Epithelial cell of esophagus (primary cell): ENCODE results near the gene ACTG2.
"Not testable (repeated sequence)": the region's sequence is repeated elsewhere in the genome, so short reads cannot be mapped to it uniquely, and the experiment has no call there.

Source experiments
- DNase-seq: peaks from one replicate; pipeline ENCODE4 v3.0.0; 2010; ENCODE audit warnings: low read depth
- H3K4me3 ChIP-seq: 2 replicates; pipeline ENCODE4 v1.5.1; 2011; ENCODE audit warnings: mild to moderate bottlenecking, low read length, control low read depth
- TF ChIP-seq, protein P1 (sequence below): IDR thresholded peaks from 2 replicates; pipeline ENCODE4 v1.5.1; 2011; ENCODE audit warnings: low read depth, mild to moderate bottlenecking, low read length, control low read depth, inconsistent platforms; ENCODE audit not compliant: insufficient read depth; ENCODE audit errors: missing control alignments

Gene ACTG2

DNA sequence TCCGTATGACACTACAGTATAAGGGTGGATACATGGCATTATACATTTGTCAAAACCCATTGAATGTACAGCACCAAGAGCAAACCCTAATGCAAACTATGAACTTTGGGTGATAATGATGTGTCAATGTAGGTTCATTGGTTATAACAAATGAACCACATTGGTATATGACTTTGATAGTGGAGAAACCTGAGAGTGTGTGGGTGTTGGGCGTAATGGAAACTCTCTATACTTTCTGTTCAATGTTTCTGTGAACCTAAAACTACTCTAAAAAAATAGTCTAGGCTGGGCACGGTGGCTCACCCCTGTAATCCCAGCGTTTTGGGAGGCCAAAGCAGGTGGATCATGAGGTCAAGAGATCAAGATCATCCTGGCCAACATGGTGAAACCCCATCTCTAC is 6.5 kb upstream of the ACTG2 start:
- DNase-seq, result no peak
- no peak overlapping the region for H3K4me3 ChIP-seq
- TF ChIP-seq, protein P1, sequence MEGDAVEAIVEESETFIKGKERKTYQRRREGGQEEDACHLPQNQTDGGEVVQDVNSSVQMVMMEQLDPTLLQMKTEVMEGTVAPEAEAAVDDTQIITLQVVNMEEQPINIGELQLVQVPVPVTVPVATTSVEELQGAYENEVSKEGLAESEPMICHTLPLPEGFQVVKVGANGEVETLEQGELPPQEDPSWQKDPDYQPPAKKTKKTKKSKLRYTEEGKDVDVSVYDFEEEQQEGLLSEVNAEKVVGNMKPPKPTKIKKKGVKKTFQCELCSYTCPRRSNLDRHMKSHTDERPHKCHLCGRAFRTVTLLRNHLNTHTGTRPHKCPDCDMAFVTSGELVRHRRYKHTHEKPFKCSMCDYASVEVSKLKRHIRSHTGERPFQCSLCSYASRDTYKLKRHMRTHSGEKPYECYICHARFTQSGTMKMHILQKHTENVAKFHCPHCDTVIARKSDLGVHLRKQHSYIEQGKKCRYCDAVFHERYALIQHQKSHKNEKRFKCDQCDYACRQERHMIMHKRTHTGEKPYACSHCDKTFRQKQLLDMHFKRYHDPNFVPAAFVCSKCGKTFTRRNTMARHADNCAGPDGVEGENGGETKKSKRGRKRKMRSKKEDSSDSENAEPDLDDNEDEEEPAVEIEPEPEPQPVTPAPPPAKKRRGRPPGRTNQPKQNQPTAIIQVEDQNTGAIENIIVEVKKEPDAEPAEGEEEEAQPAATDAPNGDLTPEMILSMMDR, result no peak

DNA sequence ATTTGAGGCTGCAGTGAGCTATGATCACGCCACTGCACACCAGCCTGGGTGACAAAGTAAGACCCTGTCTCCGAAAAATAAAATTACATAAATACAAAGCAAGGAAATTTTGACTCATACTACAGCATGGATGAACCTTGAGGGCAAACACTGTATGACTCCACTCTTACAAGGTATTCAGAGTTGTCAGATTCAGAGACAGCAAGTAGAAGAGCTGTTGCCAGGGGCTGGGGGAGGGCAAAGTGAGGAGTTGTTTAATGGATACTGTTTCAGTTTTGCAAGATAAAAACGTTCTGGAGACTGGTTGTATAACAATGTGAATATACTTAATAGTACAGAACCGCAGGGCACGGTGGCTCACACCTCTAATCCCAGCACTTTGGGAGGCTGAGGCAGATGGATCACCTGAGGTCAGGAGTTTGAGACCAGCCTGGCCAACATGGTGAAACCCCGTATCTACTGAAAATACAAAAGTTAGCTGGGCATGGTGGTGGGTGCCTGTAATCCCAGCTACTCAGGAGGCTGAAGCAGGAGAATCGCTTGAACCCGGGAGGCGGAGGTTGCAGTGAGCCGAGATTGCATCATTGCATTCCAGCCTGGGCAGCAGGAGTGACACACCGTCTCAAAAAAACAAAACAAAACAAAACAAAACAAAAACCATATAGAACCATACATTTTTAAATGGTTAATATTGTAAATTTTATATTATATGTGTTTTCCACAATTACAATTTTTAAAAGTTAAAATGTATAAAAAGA is 5.0 kb upstream of the ACTG2 start:
- peak; percentile 79 for DNase-seq
- not testable (repeated sequence) for H3K4me3 ChIP-seq

DNA sequence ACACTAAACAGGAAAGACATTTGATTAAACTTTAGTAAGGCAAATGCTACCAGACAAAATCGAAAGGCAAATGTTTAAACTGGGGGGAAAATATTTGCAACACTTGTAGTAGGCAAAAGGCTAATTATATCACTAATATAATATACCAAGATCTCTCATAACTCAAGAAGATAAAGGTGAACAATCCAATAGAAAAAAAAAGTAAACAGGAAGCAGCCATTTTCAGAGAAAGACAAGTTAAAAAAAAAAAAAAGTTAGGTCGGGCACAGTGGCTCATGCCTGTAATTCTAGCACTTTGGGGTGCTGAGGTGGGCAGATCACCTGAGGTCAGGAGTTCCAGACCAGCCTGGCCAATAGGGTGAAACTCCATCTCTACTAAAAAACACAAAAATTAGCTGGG is 4.4 kb upstream of the ACTG2 start:
- H3K4me3 ChIP-seq, result no peak overlapping the region
- DNase-seq, result no peak
- TF ChIP-seq, protein P1, result no peak

DNA sequence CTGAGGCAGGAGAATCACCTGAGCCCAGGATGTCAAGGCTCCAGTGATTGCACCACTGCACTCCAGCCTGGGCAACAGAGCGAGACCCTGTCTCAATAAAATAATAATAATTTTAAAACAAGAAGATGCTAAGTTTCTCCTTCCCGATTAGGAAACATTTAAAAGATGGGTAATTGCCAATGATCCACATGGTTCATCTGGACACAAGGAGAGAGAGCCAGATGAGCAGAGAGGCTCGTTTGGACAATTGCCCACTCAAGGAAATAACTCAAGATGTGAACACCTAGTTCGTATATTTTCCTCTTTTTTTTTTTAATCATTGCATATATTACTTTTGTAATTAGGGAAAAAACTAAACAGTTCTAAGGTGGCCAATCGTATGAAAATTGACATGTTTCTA is 3.6 kb upstream of the ACTG2 start:
- TF ChIP-seq, protein P1, result no peak
- H3K4me3 ChIP-seq, result no peak overlapping the region
- no peak for DNase-seq

DNA sequence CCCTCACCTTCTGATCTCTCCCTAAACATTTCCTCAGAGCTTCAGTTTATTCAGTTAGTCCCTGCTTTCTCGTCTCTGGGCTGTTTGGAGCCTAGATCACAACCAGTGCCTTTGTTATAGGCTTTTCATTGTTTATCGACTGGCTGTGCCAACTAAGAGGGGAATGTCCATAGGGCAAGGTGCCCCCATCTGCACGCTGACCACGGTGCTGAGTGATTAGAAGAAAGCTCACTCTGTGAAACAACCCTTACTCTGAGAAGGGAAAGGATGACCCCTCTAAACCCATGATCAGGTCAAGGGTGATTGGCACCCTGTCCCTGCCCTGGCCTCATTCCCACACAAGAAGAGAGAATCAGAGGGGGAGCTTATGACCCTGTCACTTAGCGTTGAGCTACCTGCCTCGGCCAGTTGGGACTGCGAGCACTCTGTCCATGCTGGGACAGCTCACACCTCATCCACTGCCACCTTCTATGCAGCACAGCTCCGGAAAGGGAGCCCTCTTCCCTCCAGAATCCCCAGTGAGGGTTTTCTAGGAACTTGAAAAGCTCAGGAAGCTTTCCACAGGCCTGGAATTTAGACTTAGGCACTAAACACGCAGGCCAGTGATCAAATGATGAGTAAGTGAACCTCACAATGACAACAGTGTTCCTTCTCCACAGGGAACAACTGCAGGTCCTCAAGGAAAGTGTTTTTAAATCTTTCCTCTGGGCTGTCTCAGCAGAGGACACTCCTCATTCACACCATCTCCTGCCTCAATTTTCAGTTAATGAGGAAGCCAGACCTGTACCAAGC is 2.3 kb upstream of the ACTG2 start:
- no peak for DNase-seq
- TF ChIP-seq, protein P1, result no peak
- no peak overlapping the region for H3K4me3 ChIP-seq

DNA sequence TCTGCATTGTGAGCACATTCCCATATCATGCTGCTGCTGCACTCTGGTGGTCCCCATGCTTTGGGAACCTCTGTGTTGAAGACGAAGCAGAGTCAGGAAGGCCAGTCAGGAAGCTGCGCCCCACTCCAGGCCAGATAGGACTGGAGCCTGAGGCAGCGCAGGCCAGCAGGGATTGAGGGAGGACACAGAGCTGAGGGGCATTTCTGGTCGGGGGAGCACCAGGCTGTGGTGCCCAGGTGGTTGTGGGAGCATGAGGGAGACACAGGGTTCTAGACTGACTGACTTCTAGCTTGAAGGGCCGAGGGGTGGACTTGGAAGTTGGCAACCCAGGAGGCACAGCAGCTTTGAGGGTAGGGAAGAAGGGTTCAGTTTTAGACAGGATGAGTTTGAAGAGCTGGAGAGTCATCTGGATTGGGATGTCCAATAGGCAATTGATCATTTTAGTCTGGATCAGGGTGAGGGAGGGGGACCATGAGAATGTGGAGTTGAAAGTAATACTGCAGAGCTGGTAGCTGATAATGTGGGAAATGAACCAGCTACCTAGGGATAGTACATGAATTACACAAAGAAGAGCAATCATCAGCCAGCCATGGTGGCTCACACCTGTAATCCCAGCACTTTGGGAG is 1.4 kb upstream of the ACTG2 start:
- TF ChIP-seq, protein P1, result no peak
- no peak overlapping the region for H3K4me3 ChIP-seq
- DNase-seq, result no peak

DNA sequence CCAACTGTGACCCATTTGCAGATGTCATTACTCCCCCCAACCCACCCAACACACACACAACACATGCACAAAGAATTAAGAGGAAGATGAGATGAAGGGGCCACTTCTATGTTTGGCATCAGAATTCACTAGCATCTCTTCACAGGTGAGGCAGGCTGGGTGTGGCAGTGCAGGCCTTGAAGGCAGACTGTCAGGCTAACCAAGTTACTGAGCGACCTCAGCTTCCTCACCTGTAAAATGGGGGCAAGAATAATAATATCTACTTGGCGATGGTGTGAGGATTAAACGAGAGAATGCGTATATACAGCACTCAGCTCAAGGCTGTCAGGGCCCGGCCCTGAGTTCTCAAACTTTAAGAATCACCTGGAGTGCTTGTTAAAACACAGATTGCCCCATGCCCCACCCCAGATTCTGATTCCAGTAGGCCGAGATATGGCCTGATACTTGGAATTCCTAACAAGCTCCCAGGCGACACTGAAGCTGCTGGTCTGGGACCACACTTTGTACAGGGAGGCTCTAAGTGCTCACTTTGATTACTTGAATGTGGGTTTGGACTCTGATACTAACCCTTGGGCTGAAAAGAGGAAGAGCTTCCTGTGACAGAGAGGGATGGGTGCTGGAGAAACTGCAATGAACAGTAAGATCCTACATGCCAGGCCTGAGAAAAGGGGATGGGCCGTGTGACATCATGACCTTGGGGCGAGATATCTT is 1.1 kb downstream of the ACTG2 start:
- H3K4me3 ChIP-seq, result no peak overlapping the region
- TF ChIP-seq, protein P1, result no peak
- no peak for DNase-seq
